HEK293 (cell line): ENCODE measurements around the gene NDUFA3.

Source experiments
- CTCF ChIA-PET: fragments of 350-600 bp; formaldehyde crosslinking; extraction: SDS; loops from one replicate; lab custom pipeline; 2021; ENCODE audit warnings: antibody characterized with exemption; lab: Yijun Ruan, JAX
- POLR2A ChIA-PET: fragments of 300-600 bp; formaldehyde crosslinking; extraction: SDS; loops from one replicate; lab custom pipeline; 2020; ENCODE audit warnings: antibody characterized with exemption, inconsistent platforms; lab: Yijun Ruan, JAX
- H3K27ac ChIP-seq: fragments of 200-500 bp; sonication (Bioruptor generic); 2 replicates; pipeline ENCODE4 v1.5.1; 2014; ENCODE audit warnings: low read depth, low read length, control low read depth, inconsistent platforms; ENCODE audit errors: extremely low read depth
- H3K36me3 ChIP-seq, 2 experiments: fragments of 200-500 bp in 1 of 2; sonication (Bioruptor generic) in 1 of 2; 1 replicate in 1 of 2; 2 replicates in 1 of 2; pipeline ENCODE4 v1.5.1; 2014 to 2017; ENCODE audit warnings: inconsistent platforms in 2 of 2, low read length in 2 of 2; ENCODE audit not compliant: control insufficient read depth in 2 of 2, insufficient read depth in 1 of 2
- H3K4me1 ChIP-seq: fragments of 200-500 bp; sonication (Bioruptor generic); 2 replicates; pipeline ENCODE4 v1.5.1; 2014; ENCODE audit warnings: mild to moderate bottlenecking, low read length, inconsistent platforms; ENCODE audit not compliant: control insufficient read depth, insufficient read depth
- H3K4me3 ChIP-seq: 2 replicates; pipeline ENCODE4 v1.5.1; 2011; ENCODE audit warnings: low read depth, mild to moderate bottlenecking, control low read depth, low read length, moderate library complexity
- H3K9me3 ChIP-seq: fragments of 200-500 bp; sonication (Bioruptor generic); 2 replicates; pipeline ENCODE4 v1.5.1; 2014; ENCODE audit warnings: low read depth, low read length, inconsistent platforms; ENCODE audit not compliant: control insufficient read depth, insufficient read depth
- HOXD13 ChIP-seq: sonication (generic); formaldehyde crosslinking; IDR thresholded peaks from 2 replicates; pipeline ENCODE4 v1.8.0; 2022; ENCODE audit warnings: missing genetic modification reagents, borderline replicate concordance
- KLF16 ChIP-seq: fragments of 450-650 bp; formaldehyde crosslinking; IDR thresholded peaks from 2 replicates; pipeline ENCODE4 v1.5.1; 2017; ENCODE audit warnings: missing biosample characterization, missing genetic modification characterization
- OVOL3 ChIP-seq: fragments of 450-650 bp; formaldehyde crosslinking; IDR thresholded peaks from 2 replicates; pipeline ENCODE4 v1.5.1; 2016; ENCODE audit warnings: missing biosample characterization, missing genetic modification characterization
- SALL2 ChIP-seq: fragments of 450-650 bp; formaldehyde crosslinking; IDR thresholded peaks from 2 replicates; pipeline ENCODE4 v1.5.0; 2017; ENCODE audit warnings: missing biosample characterization, mild to moderate bottlenecking, missing genetic modification characterization, borderline replicate concordance
- ZFP37 ChIP-seq: fragments of 450-650 bp; formaldehyde crosslinking; IDR thresholded peaks from 2 replicates; pipeline ENCODE4 v1.5.1; 2016; ENCODE audit warnings: missing biosample characterization, missing genetic modification characterization
- ZNF112 ChIP-seq: fragments of 450-650 bp; formaldehyde crosslinking; IDR thresholded peaks from 2 replicates; pipeline ENCODE4 v1.5.0; 2017; ENCODE audit warnings: missing biosample characterization, missing genetic modification characterization
- ZNF157 ChIP-seq: fragments of 450-650 bp; formaldehyde crosslinking; IDR thresholded peaks from 2 replicates; pipeline ENCODE4 v1.5.1; 2016; ENCODE audit warnings: missing biosample characterization, missing genetic modification characterization
- ZNF169 ChIP-seq: fragments of 450-650 bp; formaldehyde crosslinking; IDR thresholded peaks from 2 replicates; pipeline ENCODE4 v1.5.1; 2016; ENCODE audit warnings: missing biosample characterization, missing genetic modification characterization
- ZNF174 ChIP-seq: fragments of 450-650 bp; formaldehyde crosslinking; IDR thresholded peaks from 2 replicates; pipeline ENCODE4 v1.5.0; 2017; ENCODE audit warnings: missing biosample characterization, mild to moderate bottlenecking, missing genetic modification characterization
- ZNF311 ChIP-seq: fragments of 450-650 bp; formaldehyde crosslinking; IDR thresholded peaks from 2 replicates; pipeline ENCODE4 v1.5.1; 2017; ENCODE audit warnings: missing biosample characterization, missing genetic modification characterization, borderline replicate concordance
- ZNF473 ChIP-seq: fragments of 450-650 bp; formaldehyde crosslinking; IDR thresholded peaks from 2 replicates; pipeline ENCODE4 v1.5.1; 2017; ENCODE audit warnings: missing biosample characterization, missing genetic modification characterization
- ZNF514 ChIP-seq: fragments of 450-650 bp; formaldehyde crosslinking; IDR thresholded peaks from 2 replicates; pipeline ENCODE4 v1.5.1; 2016; ENCODE audit warnings: missing biosample characterization, missing genetic modification characterization
- ZNF530 ChIP-seq: fragments of 450-650 bp; formaldehyde crosslinking; IDR thresholded peaks from 2 replicates; pipeline ENCODE4 v1.5.1; 2016; ENCODE audit warnings: low read depth, missing biosample characterization, missing genetic modification characterization
- ZNF561 ChIP-seq: fragments of 450-650 bp; IDR thresholded peaks from 2 replicates; pipeline ENCODE4 v1.5.1; 2018; ENCODE audit warnings: missing biosample characterization, missing genetic modification characterization, borderline replicate concordance
- ZNF670 ChIP-seq: fragments of 450-650 bp; formaldehyde crosslinking; IDR thresholded peaks from 2 replicates; pipeline ENCODE4 v1.5.1; 2016; ENCODE audit warnings: missing biosample characterization, missing genetic modification characterization, low read depth
- ZNF707 ChIP-seq: fragments of 450-650 bp; formaldehyde crosslinking; IDR thresholded peaks from 2 replicates; pipeline ENCODE4 v1.5.1; 2016; ENCODE audit warnings: missing biosample characterization, missing genetic modification characterization
- ZNF777 ChIP-seq: fragments of 450-650 bp; formaldehyde crosslinking; IDR thresholded peaks from 2 replicates; pipeline ENCODE4 v1.5.1; 2017; ENCODE audit warnings: missing biosample characterization, missing genetic modification characterization, borderline replicate concordance
- ZNF837 ChIP-seq: fragments of 450-650 bp; formaldehyde crosslinking; IDR thresholded peaks from 2 replicates; pipeline ENCODE4 v1.5.1; 2016; ENCODE audit warnings: missing biosample characterization, missing genetic modification characterization
- ZSCAN30 ChIP-seq: fragments of 450-650 bp; IDR thresholded peaks from 2 replicates; pipeline ENCODE4 v1.5.1; 2018; ENCODE audit warnings: missing biosample characterization, mild to moderate bottlenecking, missing genetic modification characterization, moderate library complexity
- TF ChIP-seq, protein P1 (sequence below): fragments of 450-650 bp; IDR thresholded peaks from 2 replicates; pipeline ENCODE4 v1.5.1; 2018; ENCODE audit warnings: missing biosample characterization, mild to moderate bottlenecking, missing genetic modification characterization
- TF ChIP-seq, protein P2 (sequence below): fragments of 450-650 bp; formaldehyde crosslinking; IDR thresholded peaks from 2 replicates; pipeline ENCODE4 v1.5.1; 2016; ENCODE audit warnings: missing biosample characterization, missing genetic modification characterization
- TF ChIP-seq, protein P3 (sequence below): fragments of 450-650 bp; formaldehyde crosslinking; IDR thresholded peaks from 2 replicates; pipeline ENCODE4 v1.5.1; 2017; ENCODE audit warnings: missing biosample characterization, mild to moderate bottlenecking, missing genetic modification characterization, moderate library complexity
- TF ChIP-seq, protein P4 (sequence below): fragments of 450-650 bp; formaldehyde crosslinking; IDR thresholded peaks from 2 replicates; pipeline ENCODE4 v1.5.1; 2017; ENCODE audit warnings: missing biosample characterization, missing genetic modification characterization
- TF ChIP-seq, protein P5 (sequence below): fragments of 450-650 bp; formaldehyde crosslinking; IDR thresholded peaks from 2 replicates; pipeline ENCODE4 v1.5.1; 2016; ENCODE audit warnings: missing biosample characterization, missing genetic modification characterization, borderline replicate concordance

Gene NDUFA3

DNA sequence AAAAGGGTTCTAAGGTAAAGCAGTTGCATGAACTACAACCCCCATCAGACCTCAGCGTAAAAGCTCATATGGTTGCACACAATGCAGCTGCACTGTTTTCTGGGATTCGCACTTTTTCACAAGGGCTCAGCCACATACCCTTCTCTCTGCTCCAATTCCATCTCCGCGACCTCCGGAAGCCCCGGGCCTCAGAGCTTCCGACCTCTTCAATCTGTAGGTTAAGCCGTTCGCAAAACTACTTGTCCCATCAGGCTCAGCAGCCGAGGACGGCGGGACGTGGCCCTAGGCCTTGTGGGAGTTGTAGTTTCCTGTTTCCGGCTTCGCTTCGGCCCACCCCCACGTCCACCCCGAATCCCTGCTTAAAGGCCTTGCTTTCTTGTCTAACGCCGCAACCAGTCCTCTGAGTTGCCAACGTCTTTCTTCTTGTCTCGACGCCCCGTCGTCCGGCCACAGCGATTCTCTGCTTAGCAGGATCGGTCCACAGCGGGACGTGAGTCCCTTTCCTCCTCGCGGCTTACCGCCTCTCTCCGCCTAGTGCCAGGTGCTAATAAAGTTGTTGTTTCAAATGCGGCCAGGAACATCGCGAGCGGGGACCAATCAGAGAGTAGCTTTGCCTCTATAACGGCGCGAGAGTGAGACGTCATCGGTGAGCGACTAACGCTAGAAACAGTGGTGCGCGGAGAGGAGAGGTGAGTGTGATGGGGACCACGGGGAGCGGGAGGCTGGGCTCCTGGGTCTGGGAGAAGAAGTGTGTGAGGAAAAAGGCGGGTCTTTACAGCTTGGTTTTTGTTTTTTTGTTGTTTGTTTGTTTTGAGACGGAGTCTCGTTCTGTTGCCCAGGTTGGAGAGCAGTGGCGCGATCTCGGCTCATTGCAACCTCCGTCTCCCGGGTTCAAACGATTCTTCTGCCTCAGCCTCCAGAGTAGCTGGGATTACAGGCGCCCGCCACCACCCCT is 12.7 kb downstream of the NDUFA3 start, which contains the start of the genes PRPF31 and TFPT (continued):
- TF ChIP-seq, protein P1, sequence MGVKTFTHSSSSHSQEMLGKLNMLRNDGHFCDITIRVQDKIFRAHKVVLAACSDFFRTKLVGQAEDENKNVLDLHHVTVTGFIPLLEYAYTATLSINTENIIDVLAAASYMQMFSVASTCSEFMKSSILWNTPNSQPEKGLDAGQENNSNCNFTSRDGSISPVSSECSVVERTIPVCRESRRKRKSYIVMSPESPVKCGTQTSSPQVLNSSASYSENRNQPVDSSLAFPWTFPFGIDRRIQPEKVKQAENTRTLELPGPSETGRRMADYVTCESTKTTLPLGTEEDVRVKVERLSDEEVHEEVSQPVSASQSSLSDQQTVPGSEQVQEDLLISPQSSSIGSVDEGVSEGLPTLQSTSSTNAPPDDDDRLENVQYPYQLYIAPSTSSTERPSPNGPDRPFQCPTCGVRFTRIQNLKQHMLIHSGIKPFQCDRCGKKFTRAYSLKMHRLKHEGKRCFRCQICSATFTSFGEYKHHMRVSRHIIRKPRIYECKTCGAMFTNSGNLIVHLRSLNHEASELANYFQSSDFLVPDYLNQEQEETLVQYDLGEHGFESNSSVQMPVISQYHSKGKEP (tag by site-specific recombination) = 0 out of 2 replicates have a peak, but pooled peaks have one; percentile 15
- TF ChIP-seq KLF16 (tag by site-specific recombination) (peak; percentile 98), SALL2 (no peak), ZNF169 (tag by site-specific recombination) (no peak), ZNF777 (no peak), HOXD13 (CRISPR knock-in tag) (peak; percentile 100), ZNF514 (tag by site-specific recombination) (no peak), ZNF174 (tag by site-specific recombination) (no peak), ZNF707 (tag by site-specific recombination) (no peak), ZNF473 (tag by site-specific recombination) (no peak), ZNF670 (tag by site-specific recombination) (no peak), ZNF561 (tag by site-specific recombination) (peak; percentile 99), ZNF311 (tag by site-specific recombination) (no peak), ZNF112 (tag by site-specific recombination) (no peak), ZSCAN30 (peak; percentile 97), ZFP37 (tag by site-specific recombination) (peak; percentile 95), ZNF837 (tag by site-specific recombination) (no peak)
- TF ChIP-seq, protein P2, sequence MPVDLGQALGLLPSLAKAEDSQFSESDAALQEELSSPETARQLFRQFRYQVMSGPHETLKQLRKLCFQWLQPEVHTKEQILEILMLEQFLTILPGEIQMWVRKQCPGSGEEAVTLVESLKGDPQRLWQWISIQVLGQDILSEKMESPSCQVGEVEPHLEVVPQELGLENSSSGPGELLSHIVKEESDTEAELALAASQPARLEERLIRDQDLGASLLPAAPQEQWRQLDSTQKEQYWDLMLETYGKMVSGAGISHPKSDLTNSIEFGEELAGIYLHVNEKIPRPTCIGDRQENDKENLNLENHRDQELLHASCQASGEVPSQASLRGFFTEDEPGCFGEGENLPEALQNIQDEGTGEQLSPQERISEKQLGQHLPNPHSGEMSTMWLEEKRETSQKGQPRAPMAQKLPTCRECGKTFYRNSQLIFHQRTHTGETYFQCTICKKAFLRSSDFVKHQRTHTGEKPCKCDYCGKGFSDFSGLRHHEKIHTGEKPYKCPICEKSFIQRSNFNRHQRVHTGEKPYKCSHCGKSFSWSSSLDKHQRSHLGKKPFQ (tag by site-specific recombination) = no peak
- TF ChIP-seq, protein P3, sequence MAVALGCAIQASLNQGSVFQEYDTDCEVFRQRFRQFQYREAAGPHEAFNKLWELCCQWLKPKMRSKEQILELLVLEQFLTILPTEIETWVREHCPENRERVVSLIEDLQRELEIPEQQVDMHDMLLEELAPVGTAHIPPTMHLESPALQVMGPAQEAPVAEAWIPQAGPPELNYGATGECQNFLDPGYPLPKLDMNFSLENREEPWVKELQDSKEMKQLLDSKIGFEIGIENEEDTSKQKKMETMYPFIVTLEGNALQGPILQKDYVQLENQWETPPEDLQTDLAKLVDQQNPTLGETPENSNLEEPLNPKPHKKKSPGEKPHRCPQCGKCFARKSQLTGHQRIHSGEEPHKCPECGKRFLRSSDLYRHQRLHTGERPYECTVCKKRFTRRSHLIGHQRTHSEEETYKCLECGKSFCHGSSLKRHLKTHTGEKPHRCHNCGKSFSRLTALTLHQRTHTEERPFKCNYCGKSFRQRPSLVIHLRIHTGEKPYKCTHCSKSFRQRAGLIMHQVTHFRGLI = 0 out of 2 replicates have a peak, but pooled peaks have one; percentile 22
- TF ChIP-seq, protein P4, sequence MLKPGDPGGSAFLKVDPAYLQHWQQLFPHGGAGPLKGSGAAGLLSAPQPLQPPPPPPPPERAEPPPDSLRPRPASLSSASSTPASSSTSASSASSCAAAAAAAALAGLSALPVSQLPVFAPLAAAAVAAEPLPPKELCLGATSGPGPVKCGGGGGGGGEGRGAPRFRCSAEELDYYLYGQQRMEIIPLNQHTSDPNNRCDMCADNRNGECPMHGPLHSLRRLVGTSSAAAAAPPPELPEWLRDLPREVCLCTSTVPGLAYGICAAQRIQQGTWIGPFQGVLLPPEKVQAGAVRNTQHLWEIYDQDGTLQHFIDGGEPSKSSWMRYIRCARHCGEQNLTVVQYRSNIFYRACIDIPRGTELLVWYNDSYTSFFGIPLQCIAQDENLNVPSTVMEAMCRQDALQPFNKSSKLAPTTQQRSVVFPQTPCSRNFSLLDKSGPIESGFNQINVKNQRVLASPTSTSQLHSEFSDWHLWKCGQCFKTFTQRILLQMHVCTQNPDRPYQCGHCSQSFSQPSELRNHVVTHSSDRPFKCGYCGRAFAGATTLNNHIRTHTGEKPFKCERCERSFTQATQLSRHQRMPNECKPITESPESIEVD (tag by site-specific recombination) = no peak

DNA sequence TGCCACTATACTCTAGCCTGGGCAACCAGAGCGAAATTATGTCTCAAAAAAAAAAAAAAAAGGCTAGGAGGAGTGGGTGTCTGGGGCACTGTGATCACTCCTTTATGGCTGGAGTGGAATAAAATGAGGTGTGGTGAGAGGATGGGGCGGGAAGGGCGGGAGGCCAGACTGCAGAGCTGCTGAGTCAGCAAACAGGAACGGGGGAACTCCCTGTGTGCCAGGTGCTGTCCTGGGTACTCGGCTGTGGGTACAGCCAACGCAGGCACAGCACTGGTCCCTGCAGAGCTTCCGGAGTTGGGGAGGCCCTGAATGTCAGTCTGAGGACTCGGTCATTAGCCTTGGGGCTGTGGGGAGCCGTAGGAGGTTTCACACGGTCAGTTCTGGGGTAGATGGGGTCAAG is 18.6 kb downstream of the NDUFA3 start:
- Histone ChIP-seq H3K4me3 (no peak overlapping the region), H3K36me3 (peaks cover 28 to 77% of the 10 kb centered on the region in 2 experiments), H3K27ac (no peak overlapping the region), H3K4me1 (peaks cover 3% of the 10 kb centered on the region), H3K9me3 (no peaks in the 10 kb centered on the region)
- CTCF ChIA-PET = no interaction called here
- POLR2A ChIA-PET = interaction anchor here (2.4 kb wide), 1 partner anchor 16 kb away, joined by 9 read pairs; the partner anchor contains the start of gene CNOT3
- TF ChIP-seq, protein P5, sequence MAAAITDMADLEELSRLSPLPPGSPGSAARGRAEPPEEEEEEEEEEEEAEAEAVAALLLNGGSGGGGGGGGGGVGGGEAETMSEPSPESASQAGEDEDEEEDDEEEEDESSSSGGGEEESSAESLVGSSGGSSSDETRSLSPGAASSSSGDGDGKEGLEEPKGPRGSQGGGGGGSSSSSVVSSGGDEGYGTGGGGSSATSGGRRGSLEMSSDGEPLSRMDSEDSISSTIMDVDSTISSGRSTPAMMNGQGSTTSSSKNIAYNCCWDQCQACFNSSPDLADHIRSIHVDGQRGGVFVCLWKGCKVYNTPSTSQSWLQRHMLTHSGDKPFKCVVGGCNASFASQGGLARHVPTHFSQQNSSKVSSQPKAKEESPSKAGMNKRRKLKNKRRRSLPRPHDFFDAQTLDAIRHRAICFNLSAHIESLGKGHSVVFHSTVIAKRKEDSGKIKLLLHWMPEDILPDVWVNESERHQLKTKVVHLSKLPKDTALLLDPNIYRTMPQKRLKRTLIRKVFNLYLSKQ = no peak
- TF ChIP-seq ZNF157 (no peak), ZNF530 (tag by site-specific recombination) (no peak), OVOL3 (no peak)
